ENCODE measurements around the gene FAM53B. TPM values are rescaled to one million over a fixed set of nuclear protein-coding genes. Genes with fewer than 3 reads are reported as not detected.

Gene FAM53B
- total RNA-seq, 1 experiment from 2014 or later: 13.7 TPM

DNA sequence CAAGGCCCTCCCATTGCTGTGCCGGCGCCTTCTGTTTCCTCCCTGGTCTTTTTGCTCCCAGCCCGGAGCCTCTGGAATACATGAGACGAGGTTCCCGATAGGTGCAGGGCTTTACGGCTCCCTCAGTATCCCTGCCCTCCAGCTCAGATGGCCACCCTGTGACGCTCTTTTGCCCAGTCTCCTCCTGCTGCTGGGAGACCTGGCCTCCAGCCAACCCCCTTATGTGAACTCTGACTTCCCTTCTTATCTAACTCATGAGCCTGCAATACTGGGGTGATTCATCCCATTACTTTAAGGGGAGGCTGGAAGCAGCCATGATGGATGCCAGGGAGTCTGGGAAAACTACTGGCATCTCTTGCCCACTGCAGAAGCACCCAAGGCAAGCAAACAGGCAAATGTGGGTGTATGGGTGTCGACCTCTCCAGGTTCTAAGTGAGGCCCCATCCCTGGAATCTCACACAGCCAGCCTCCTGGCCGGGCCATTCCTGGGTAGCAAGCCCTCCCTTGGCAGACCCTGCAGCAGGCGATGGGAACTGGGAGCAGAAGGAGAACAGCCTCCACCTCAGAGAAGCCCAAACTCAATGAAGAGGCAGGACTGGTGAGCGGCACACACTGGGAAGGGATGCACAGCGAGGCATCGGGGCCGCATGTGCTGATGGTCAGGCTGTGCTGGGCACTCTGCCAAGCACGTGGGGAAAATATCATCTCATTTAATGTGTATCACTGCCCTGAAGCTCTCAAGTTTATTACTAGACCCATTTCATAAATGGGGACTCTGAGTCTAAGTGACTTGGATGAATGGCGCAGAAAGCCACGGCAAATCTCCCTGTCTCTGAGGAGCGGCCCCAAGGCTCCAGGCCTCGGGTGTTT lies 97.5 kb downstream of the FAM53B start:
- TF ChIP-seq, protein P1, sequence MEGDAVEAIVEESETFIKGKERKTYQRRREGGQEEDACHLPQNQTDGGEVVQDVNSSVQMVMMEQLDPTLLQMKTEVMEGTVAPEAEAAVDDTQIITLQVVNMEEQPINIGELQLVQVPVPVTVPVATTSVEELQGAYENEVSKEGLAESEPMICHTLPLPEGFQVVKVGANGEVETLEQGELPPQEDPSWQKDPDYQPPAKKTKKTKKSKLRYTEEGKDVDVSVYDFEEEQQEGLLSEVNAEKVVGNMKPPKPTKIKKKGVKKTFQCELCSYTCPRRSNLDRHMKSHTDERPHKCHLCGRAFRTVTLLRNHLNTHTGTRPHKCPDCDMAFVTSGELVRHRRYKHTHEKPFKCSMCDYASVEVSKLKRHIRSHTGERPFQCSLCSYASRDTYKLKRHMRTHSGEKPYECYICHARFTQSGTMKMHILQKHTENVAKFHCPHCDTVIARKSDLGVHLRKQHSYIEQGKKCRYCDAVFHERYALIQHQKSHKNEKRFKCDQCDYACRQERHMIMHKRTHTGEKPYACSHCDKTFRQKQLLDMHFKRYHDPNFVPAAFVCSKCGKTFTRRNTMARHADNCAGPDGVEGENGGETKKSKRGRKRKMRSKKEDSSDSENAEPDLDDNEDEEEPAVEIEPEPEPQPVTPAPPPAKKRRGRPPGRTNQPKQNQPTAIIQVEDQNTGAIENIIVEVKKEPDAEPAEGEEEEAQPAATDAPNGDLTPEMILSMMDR (IDR thresholded peaks at IDR 0.05; ENCODE audit: insufficient read depth in 1 of 2, low read depth in 1 of 2, low read length in 1 of 2, severe bottlenecking in 1 of 2, unreplicated experiment in 1 of 2): no peak
- Mint-ChIP-seq H3K27ac (ENCODE audit: unreplicated experiment) (no peak overlapping the region), H3K9me3 (ENCODE audit: unreplicated experiment) (no peaks in the 10 kb centered on the region), H3K36me3 (ENCODE audit: insufficient read depth, unreplicated experiment) (no peaks in the 10 kb centered on the region), H3K4me1 (ENCODE audit: low read depth, unreplicated experiment) (no peaks in the 10 kb centered on the region), H3K4me3 (ENCODE audit: unreplicated experiment) (no peak overlapping the region), H3K27me3 (ENCODE audit: insufficient read depth, unreplicated experiment) (no peaks in the 10 kb centered on the region)
- intact Hi-C loops (cut with micrococcal nuclease; ENCODE audit: unreplicated experiment): no loop called here
- ChIA-PET CTCF (no interaction called here), POLR2A (no interaction called here)
- no peaks in the 10 kb centered on the region for H3K27me3 ChIP-seq (replicated peaks; ENCODE audit: control insufficient read depth, insufficient read depth, low read length)
- H3K9me3 ChIP-seq: no peaks in the 10 kb centered on the region
- no TSS peak for BruUV-seq (replicated peaks)
- no peak overlapping the region for H3K4me3 ChIP-seq (ENCODE audit: low read depth, low read length)
- no peaks in the 10 kb centered on the region for H3K36me3 ChIP-seq (ENCODE audit: control insufficient read depth, insufficient read depth, low read length)
- no peak for DNase-seq
- H3K4me1 ChIP-seq: no peaks in the 10 kb centered on the region; the same call in 1 of the 2 replicates

DNA sequence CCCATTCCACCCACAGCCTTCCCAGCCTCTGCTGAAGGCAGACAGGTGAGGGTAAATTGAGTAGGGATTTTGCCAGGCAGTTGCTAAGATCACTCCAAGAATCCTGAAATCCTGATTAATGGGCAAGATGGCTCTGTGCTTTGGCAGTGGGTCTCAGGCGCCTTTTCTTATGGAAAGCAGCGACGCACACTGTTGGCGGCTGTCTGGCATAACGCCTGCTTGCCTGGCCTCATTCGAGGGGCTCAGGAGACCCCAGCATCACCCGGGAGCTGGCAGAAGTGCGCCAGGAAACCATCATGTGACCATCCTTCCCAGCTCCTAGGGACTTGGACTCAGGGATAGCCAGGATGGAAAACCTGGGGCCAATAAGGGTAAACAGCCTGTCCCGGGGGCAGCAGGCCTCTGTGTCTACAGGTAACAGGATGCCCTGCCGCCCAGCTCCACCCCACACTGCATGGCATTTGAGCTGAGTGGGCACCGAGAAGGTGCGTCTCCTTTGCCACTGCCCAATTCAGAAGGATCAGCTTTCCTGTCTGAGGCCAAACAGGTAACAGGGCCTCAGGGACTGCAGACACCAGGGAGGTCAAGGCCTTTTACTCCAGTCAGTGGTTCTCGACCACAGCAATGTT lies 98.6 kb downstream of the FAM53B start:
- H3K9me3 ChIP-seq: no peaks in the 10 kb centered on the region
- BruUV-seq (replicated peaks): no TSS peak
- ChIA-PET CTCF (no interaction called here), POLR2A (no interaction called here)
- no peaks in the 10 kb centered on the region for H3K9me3 Mint-ChIP-seq (ENCODE audit: unreplicated experiment)
- no peaks in the 10 kb centered on the region for H3K27me3 ChIP-seq (replicated peaks; ENCODE audit: control insufficient read depth, insufficient read depth, low read length)
- no peak for DNase-seq
- no peak overlapping the region for H3K27ac Mint-ChIP-seq (ENCODE audit: unreplicated experiment)
- H3K27me3 Mint-ChIP-seq (ENCODE audit: insufficient read depth, unreplicated experiment): no peaks in the 10 kb centered on the region
- no peaks in the 10 kb centered on the region for H3K36me3 Mint-ChIP-seq (ENCODE audit: insufficient read depth, unreplicated experiment)
- TF ChIP-seq, protein P1 (IDR thresholded peaks at IDR 0.05; ENCODE audit: insufficient read depth in 1 of 2, low read depth in 1 of 2, low read length in 1 of 2, severe bottlenecking in 1 of 2, unreplicated experiment in 1 of 2): no peak
- no peaks in the 10 kb centered on the region for H3K4me1 Mint-ChIP-seq (ENCODE audit: low read depth, unreplicated experiment)
- no peaks in the 10 kb centered on the region for H3K36me3 ChIP-seq (ENCODE audit: control insufficient read depth, insufficient read depth, low read length)
- no peaks in the 10 kb centered on the region for H3K4me1 ChIP-seq
- H3K4me3 Mint-ChIP-seq (ENCODE audit: unreplicated experiment): no peak overlapping the region
- H3K4me3 ChIP-seq (ENCODE audit: low read depth, low read length): no peak overlapping the region
- intact Hi-C loops (cut with micrococcal nuclease; ENCODE audit: unreplicated experiment): no loop called here

DNA sequence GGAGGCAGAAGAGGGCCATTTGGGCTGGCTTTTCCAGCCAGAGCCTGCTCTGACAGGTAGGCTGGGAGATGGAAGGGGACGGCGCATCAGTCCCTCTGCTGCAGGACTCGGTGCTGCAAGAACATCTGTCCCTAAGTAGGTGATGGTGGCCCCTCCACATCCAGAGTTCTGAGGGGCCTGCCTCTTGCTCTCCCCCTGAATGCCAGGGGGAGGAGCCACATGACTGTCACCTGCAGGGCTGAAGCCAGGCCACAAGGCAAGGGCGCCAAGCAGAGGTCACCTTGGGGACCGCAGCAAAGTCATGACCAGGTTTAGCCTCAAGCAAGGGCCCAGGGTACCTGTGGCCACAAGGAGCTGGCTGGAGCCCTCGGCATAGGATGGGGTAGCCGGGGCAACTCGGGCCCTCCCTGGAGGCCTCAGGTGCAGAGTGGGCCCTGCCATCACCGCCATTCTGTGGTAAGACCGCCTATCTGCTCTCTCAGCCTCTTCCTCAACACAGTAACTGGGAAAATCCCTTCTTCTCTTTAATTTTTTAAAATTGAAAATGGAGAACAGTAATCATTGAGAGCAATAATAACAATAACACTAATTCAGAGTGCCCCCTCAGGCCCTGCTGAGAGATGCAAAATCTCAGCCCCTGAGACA lies 99.3 kb downstream of the FAM53B start:
- no peaks in the 10 kb centered on the region for H3K4me1 Mint-ChIP-seq (ENCODE audit: low read depth, unreplicated experiment)
- no TSS peak for BruUV-seq (replicated peaks)
- H3K27me3 Mint-ChIP-seq (ENCODE audit: insufficient read depth, unreplicated experiment): no peaks in the 10 kb centered on the region
- no peaks in the 10 kb centered on the region for H3K9me3 ChIP-seq
- H3K4me1 ChIP-seq: no peaks in the 10 kb centered on the region
- H3K9me3 Mint-ChIP-seq (ENCODE audit: unreplicated experiment): no peaks in the 10 kb centered on the region
- POLR2A ChIA-PET: no interaction called here
- no peaks in the 10 kb centered on the region for H3K27me3 ChIP-seq (replicated peaks; ENCODE audit: control insufficient read depth, insufficient read depth, low read length)
- intact Hi-C loops (cut with micrococcal nuclease; ENCODE audit: unreplicated experiment): no loop called here
- H3K36me3 ChIP-seq (ENCODE audit: control insufficient read depth, insufficient read depth, low read length): no peaks in the 10 kb centered on the region
- no peak overlapping the region for H3K27ac Mint-ChIP-seq (ENCODE audit: unreplicated experiment)
- H3K4me3 Mint-ChIP-seq (ENCODE audit: unreplicated experiment): no peak overlapping the region
- no peak overlapping the region for H3K4me3 ChIP-seq (ENCODE audit: low read depth, low read length)
- no peak for DNase-seq
- CTCF ChIA-PET: interaction anchor here (0.5 kb wide), 1 partner anchor 30 kb away, joined by 7 read pairs; no protein-coding TSS in a partner anchor
- TF ChIP-seq, protein P1 (IDR thresholded peaks at IDR 0.05; ENCODE audit: insufficient read depth in 1 of 2, low read depth in 1 of 2, low read length in 1 of 2, severe bottlenecking in 1 of 2, unreplicated experiment in 1 of 2): no peak
- no peaks in the 10 kb centered on the region for H3K36me3 Mint-ChIP-seq (ENCODE audit: insufficient read depth, unreplicated experiment)
